ENCODE measurements around the gene ECM2. TPM values are rescaled to one million over a fixed set of nuclear protein-coding genes. Genes with fewer than 3 reads are reported as not detected.

The ECM2 gene
- total RNA-seq, 1 experiment from 2014 or later = not detected

DNA sequence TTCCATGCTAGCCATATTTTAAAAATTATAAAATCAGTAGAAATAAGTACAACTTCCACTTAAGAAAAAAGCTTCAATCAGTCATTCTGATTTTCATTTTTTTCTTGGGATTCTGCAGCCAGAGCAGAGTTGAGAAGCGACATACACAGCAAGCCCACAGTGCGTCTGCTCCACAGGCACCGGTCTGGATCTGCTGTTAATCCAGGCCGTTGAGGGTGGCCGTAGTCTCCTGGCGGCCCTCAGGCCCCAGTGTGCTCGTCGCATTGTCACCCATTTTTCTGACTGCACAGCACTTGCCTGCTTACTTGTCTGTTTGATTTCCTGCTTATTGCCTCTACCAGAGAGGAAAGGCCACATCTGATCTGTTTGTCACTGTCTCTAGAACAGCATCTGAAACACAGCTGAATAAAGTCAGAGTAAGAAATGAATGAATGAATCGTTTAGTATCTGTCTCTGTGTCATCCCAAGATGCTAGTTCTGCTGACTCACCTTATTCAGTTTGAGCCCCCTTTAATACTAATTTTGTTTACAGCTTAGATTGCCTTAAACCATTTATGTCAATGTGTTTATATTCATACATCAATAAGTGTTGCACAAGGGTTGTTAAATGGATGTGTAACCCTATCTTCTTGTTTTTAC lies 41.9 kb downstream of the ECM2 start:
- ATAC-seq (no peak), DNase-seq (ENCODE audit: low read depth, low spot score) (no peak)
- Histone ChIP-seq H3K27ac (ENCODE audit: low read length) (no peak overlapping the region), H3K4me1 (ENCODE audit: control insufficient read depth, insufficient read depth, low read length) (no peaks in the 10 kb centered on the region), H3K4me3 (ENCODE audit: low read depth in 2 of 2, low read length in 2 of 2) (no peak overlapping the region), H3K9me3 (ENCODE audit: control insufficient read depth, insufficient read depth, low read depth, low read length) (no peaks in the 10 kb centered on the region), H3K36me3 (ENCODE audit: control insufficient read depth, insufficient read depth, low read length) (no peaks in the 10 kb centered on the region), H3K27me3 (ENCODE audit: control insufficient read depth, insufficient read depth, low read length) (no peaks in the 10 kb centered on the region)
- TF ChIP-seq POLR2AphosphoS5 (IDR thresholded peaks at IDR 0.05; ENCODE audit: low read depth, low read length) = no peak
- TF ChIP-seq REST (IDR thresholded peaks at IDR 0.05; ENCODE audit: insufficient read depth in 1 of 2, low read depth in 2 of 2, low read length in 1 of 2) = no peak
- no peak for TF ChIP-seq TCF7L2 (IDR thresholded peaks at IDR 0.05; ENCODE audit: low read depth, low read length)
- no peak for TF ChIP-seq SIN3A (IDR thresholded peaks at IDR 0.05; ENCODE audit: borderline replicate concordance, insufficient read depth, low read depth, low read length)
- TF ChIP-seq, protein P1, sequence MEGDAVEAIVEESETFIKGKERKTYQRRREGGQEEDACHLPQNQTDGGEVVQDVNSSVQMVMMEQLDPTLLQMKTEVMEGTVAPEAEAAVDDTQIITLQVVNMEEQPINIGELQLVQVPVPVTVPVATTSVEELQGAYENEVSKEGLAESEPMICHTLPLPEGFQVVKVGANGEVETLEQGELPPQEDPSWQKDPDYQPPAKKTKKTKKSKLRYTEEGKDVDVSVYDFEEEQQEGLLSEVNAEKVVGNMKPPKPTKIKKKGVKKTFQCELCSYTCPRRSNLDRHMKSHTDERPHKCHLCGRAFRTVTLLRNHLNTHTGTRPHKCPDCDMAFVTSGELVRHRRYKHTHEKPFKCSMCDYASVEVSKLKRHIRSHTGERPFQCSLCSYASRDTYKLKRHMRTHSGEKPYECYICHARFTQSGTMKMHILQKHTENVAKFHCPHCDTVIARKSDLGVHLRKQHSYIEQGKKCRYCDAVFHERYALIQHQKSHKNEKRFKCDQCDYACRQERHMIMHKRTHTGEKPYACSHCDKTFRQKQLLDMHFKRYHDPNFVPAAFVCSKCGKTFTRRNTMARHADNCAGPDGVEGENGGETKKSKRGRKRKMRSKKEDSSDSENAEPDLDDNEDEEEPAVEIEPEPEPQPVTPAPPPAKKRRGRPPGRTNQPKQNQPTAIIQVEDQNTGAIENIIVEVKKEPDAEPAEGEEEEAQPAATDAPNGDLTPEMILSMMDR (IDR thresholded peaks at IDR 0.05) = no peak
- POLR2A ChIA-PET = no interaction called here
- intact Hi-C loops (cut with micrococcal nuclease; ENCODE audit: unreplicated experiment) (no loop called here), in situ Hi-C loops (cut with HindIII; ENCODE audit: low pct_unique_long_range_greater_than_20kb, low sequenced_read_pairs) (no loop called here)
- no TSS peak for BruUV-seq (replicated peaks)
- CTCF ChIA-PET = no interaction called here

DNA sequence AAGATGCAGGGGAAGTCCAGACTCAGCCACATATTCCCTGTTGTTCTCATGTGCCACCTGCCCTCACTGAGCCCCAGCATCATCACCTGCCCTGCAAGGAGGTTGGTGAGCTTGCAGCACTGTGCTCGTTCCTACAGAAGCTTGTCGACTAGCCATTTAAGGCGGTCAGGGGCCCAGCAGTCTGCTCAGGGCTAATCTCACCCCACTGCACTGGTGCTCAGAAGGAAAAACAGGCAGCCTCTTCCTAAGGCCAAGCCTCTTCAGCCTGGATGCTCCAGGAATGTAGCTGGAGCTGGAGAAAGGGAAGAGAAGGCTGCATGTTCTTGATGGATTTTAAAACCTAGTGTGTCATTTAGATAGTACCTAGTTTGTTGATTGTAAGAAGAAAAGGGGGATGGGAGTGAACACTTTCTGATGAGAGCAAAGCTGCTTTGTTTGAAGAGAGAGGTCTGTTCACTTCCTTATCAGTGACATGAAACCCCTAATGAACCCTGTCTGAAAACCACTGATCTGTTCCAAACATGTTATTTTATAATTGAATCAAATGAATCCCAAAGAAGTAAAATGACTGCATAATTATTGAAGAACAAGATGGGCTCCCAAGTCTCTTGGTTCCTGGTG lies 42.9 kb downstream of the ECM2 start:
- in situ Hi-C loops (cut with HindIII; ENCODE audit: low pct_unique_long_range_greater_than_20kb, low sequenced_read_pairs) (no loop called here), intact Hi-C loops (cut with micrococcal nuclease; ENCODE audit: unreplicated experiment) (no loop called here)
- TF ChIP-seq REST (IDR thresholded peaks at IDR 0.05; ENCODE audit: insufficient read depth in 1 of 2, low read depth in 2 of 2, low read length in 1 of 2) = no peak
- TF ChIP-seq SIN3A (IDR thresholded peaks at IDR 0.05; ENCODE audit: borderline replicate concordance, insufficient read depth, low read depth, low read length) = no peak
- no peak for TF ChIP-seq TCF7L2 (IDR thresholded peaks at IDR 0.05; ENCODE audit: low read depth, low read length)
- TF ChIP-seq POLR2AphosphoS5 (IDR thresholded peaks at IDR 0.05; ENCODE audit: low read depth, low read length) = no peak
- TF ChIP-seq, protein P1 (IDR thresholded peaks at IDR 0.05) = no peak
- Histone ChIP-seq H3K27ac (ENCODE audit: low read length) (no peak overlapping the region), H3K4me1 (ENCODE audit: control insufficient read depth, insufficient read depth, low read length) (no peaks in the 10 kb centered on the region), H3K4me3 (ENCODE audit: low read depth in 2 of 2, low read length in 2 of 2) (no peak overlapping the region), H3K36me3 (ENCODE audit: control insufficient read depth, insufficient read depth, low read length) (no peaks in the 10 kb centered on the region), H3K27me3 (ENCODE audit: control insufficient read depth, insufficient read depth, low read length) (no peaks in the 10 kb centered on the region), H3K9me3 (ENCODE audit: control insufficient read depth, insufficient read depth, low read depth, low read length) (no peaks in the 10 kb centered on the region)
- no peak for DNase-seq (ENCODE audit: low read depth, low spot score)
- no TSS peak for BruUV-seq (replicated peaks)
- ChIA-PET POLR2A (no interaction called here), CTCF (no interaction called here)
- no peak for ATAC-seq
